Measurements from ENCODE around the gene ARMC6. TPM values are rescaled to one million over a fixed set of nuclear protein-coding genes. Genes with fewer than 3 reads are reported as not detected.
A peak's percentile ranks its signal among the peaks of the same experiment; 100 is the strongest.
"Not testable (repeated sequence)": the region's sequence is repeated elsewhere in the genome, so short reads cannot be mapped to it uniquely, and the experiment has no call there.

Gene ARMC6
- total RNA-seq, 1 donor from 2014 or later = 33.3 TPM

GRCh38 chr19:19106056-19106551, 72.7 kb downstream of the ARMC6 start:
- TF ChIP-seq, protein P1, sequence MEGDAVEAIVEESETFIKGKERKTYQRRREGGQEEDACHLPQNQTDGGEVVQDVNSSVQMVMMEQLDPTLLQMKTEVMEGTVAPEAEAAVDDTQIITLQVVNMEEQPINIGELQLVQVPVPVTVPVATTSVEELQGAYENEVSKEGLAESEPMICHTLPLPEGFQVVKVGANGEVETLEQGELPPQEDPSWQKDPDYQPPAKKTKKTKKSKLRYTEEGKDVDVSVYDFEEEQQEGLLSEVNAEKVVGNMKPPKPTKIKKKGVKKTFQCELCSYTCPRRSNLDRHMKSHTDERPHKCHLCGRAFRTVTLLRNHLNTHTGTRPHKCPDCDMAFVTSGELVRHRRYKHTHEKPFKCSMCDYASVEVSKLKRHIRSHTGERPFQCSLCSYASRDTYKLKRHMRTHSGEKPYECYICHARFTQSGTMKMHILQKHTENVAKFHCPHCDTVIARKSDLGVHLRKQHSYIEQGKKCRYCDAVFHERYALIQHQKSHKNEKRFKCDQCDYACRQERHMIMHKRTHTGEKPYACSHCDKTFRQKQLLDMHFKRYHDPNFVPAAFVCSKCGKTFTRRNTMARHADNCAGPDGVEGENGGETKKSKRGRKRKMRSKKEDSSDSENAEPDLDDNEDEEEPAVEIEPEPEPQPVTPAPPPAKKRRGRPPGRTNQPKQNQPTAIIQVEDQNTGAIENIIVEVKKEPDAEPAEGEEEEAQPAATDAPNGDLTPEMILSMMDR (IDR thresholded peaks at IDR 0.05) = no peak
- Mint-ChIP-seq H3K36me3 (ENCODE audit: low read depth) (peaks cover 28% of the 10 kb centered on the region), H3K4me1 (peaks cover 23% of the 10 kb centered on the region), H3K4me3 (peak overlapping the region; percentile 78), H3K27me3 (no peaks in the 10 kb centered on the region), H3K9me3 (no peaks in the 10 kb centered on the region), H3K27ac (peak overlapping the region; percentile 35)
- POLR2A ChIA-PET = interaction anchor here (0.8 kb wide), 1 partner anchor 405 kb away, joined by 3 read pairs; no protein-coding TSS in a partner anchor
- ATAC-seq (ENCODE audit: low read depth) (peak; percentile 36), DNase-seq (no peak)
- CTCF ChIA-PET = no interaction called here
- intact Hi-C loops (cut with micrococcal nuclease) = no loop called here

- H3K4me3 Mint-ChIP-seq; H3K9me3 Mint-ChIP-seq; DNase-seq; CTCF ChIA-PET; intact Hi-C loops (cut with micrococcal nuclease); H3K27me3 Mint-ChIP-seq; ATAC-seq (ENCODE audit: low read depth); H3K27ac Mint-ChIP-seq; POLR2A ChIA-PET: not testable (repeated sequence)
- Mint-ChIP-seq H3K36me3 (ENCODE audit: low read depth) (peaks cover 28% of the 10 kb centered on the region), H3K4me1 (peaks cover 30% of the 10 kb centered on the region)
Observed at GRCh38 chr19:19106938-19107337, 73.5 kb downstream of the ARMC6 start.

- Mint-ChIP-seq H3K36me3 (ENCODE audit: low read depth) (peaks cover 28% of the 10 kb centered on the region), H3K4me1 (peaks cover 34% of the 10 kb centered on the region), H3K4me3 (no peak overlapping the region), H3K27ac (no peak overlapping the region), H3K9me3 (no peaks in the 10 kb centered on the region), H3K27me3 (no peaks in the 10 kb centered on the region)
- ChIA-PET CTCF (no interaction called here), POLR2A (no interaction called here)
- intact Hi-C loops (cut with micrococcal nuclease) = no loop called here
- no peak for ATAC-seq (ENCODE audit: low read depth)
- no peak for DNase-seq
- TF ChIP-seq, protein P1 (IDR thresholded peaks at IDR 0.05) = no peak
Observed at GRCh38 chr19:19107654-19108053, 74.3 kb downstream of the ARMC6 start.

Other genes starting within 250 kb of the ARMC6 start
- gene COMP, start 242.3 kb upstream of the ARMC6 start, total RNA-seq = 0.10 and 0.16 TPM in 2 replicates
- gene UPF1, start 201.6 kb upstream of the ARMC6 start, total RNA-seq = 93.2 and 107 TPM in 2 replicates
- not detected in 2 replicates for gene CERS1, start 137.4 kb upstream of the ARMC6 start, total RNA-seq
- gene COPE, start 114.2 kb upstream of the ARMC6 start, total RNA-seq = 182 and 253 TPM in 2 replicates
- gene DDX49, start 113.9 kb upstream of the ARMC6 start, total RNA-seq = 49.0 and 53.6 TPM in 2 replicates
- gene HOMER3, start 92.4 kb upstream of the ARMC6 start, total RNA-seq = 1.9 and 2.3 TPM in 2 replicates
- 121 and 122 TPM in 2 replicates for gene SUGP2, start 86 bp upstream of the ARMC6 start, total RNA-seq
- gene SLC25A42, start 30.4 kb downstream of the ARMC6 start, total RNA-seq = 14.2 and 17.5 TPM in 2 replicates
- 20.8 and 22.6 TPM in 2 replicates for gene TMEM161A, start 104.9 kb downstream of the ARMC6 start, total RNA-seq
- 11.7 and 15.5 TPM in 2 replicates for gene MEF2B, start 136.7 kb downstream of the ARMC6 start, total RNA-seq
- gene BORCS8, start 158.5 kb downstream of the ARMC6 start, total RNA-seq = 51.8 and 52.3 TPM in 2 replicates
- gene RFXANK, start 158.7 kb downstream of the ARMC6 start, total RNA-seq = 95.4 and 96.9 TPM in 2 replicates
- gene NR2C2AP, start 169.8 kb downstream of the ARMC6 start, total RNA-seq = 37.1 and 39.2 TPM in 2 replicates
- not detected in 2 replicates for gene NCAN, start 178.4 kb downstream of the ARMC6 start, total RNA-seq
- gene TM6SF2, start 239.7 kb downstream of the ARMC6 start, total RNA-seq = not detected in 2 replicates